Endothelial cell of umbilical vein (primary cell): ENCODE data around the gene LRRC38.

ENCODE experiments used
- JUN ChIP-seq: IDR thresholded peaks from 2 replicates; pipeline ENCODE4 v1.6.1; 2011; ENCODE audit warnings: borderline replicate concordance, low read depth; ENCODE audit not compliant: insufficient read length, insufficient read depth
- POLR2A ChIP-seq: IDR thresholded peaks from 2 replicates; pipeline ENCODE4 v1.6.1; 2012; ENCODE audit warnings: low read depth, mild to moderate bottlenecking, control low read depth, low read length
- POLR2AphosphoS5 ChIP-seq: IDR thresholded peaks from 2 replicates; pipeline ENCODE4 v1.6.1; 2012; ENCODE audit warnings: low read depth, mild to moderate bottlenecking, control low read depth, low read length, moderate library complexity; ENCODE audit not compliant: insufficient read depth
- TF ChIP-seq, protein P1 (sequence below), 2 donors: IDR thresholded peaks; 1 replicate in 1 of 2; 2 replicates in 1 of 2; pipeline ENCODE4 v1.5.1; 2011; ENCODE audit warnings: low read length in 2 of 2, mild to moderate bottlenecking in 2 of 2, moderate library complexity in 2 of 2, control low read depth in 1 of 2, inconsistent platforms in 1 of 2, low read depth in 1 of 2; ENCODE audit not compliant: insufficient read depth in 1 of 2; ENCODE audit errors: extremely low read depth in 1 of 2
- TF ChIP-seq, protein P2 (sequence below): IDR thresholded peaks from 2 replicates; pipeline ENCODE4 v1.6.1; 2011; ENCODE audit not compliant: insufficient read depth, insufficient read length

DNA sequence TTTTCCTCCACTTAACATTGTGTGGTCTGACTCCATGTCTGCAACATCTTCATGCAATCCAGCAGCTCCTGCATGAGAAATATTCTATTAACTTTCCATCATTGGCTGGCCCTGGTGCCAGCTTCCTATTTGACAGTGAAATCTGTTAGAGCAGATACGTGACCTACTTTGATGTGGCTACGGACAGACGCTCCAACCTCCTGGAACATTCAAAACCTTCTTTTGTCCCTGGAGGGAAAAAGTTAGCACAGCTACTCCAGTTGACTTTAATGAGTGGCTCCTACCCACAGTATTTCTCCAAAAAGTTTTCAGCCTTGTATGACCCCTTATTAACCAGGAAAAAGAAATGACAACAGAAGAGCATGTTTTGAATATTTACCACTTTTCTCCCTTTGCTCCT, 81.6 kb downstream of the LRRC38 start:
- TF ChIP-seq POLR2A (no peak), POLR2AphosphoS5 (no peak), JUN (no peak)
- TF ChIP-seq, protein P1, sequence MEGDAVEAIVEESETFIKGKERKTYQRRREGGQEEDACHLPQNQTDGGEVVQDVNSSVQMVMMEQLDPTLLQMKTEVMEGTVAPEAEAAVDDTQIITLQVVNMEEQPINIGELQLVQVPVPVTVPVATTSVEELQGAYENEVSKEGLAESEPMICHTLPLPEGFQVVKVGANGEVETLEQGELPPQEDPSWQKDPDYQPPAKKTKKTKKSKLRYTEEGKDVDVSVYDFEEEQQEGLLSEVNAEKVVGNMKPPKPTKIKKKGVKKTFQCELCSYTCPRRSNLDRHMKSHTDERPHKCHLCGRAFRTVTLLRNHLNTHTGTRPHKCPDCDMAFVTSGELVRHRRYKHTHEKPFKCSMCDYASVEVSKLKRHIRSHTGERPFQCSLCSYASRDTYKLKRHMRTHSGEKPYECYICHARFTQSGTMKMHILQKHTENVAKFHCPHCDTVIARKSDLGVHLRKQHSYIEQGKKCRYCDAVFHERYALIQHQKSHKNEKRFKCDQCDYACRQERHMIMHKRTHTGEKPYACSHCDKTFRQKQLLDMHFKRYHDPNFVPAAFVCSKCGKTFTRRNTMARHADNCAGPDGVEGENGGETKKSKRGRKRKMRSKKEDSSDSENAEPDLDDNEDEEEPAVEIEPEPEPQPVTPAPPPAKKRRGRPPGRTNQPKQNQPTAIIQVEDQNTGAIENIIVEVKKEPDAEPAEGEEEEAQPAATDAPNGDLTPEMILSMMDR (IDR thresholded peaks at IDR 0.05; ENCODE audit: extremely low read depth in 1 of 2, insufficient read depth in 1 of 2, low read depth in 1 of 2, low read length in 2 of 2), result no peak
- TF ChIP-seq, protein P2, sequence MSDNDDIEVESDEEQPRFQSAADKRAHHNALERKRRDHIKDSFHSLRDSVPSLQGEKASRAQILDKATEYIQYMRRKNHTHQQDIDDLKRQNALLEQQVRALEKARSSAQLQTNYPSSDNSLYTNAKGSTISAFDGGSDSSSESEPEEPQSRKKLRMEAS, result no peak
